Measurements from ENCODE around the gene COX8A.

The COX8A gene

GRCh38 chr11:64003807-64004589, 29.6 kb downstream of the COX8A start:
- no peak for DNase-seq (ENCODE audit: low read depth)

GRCh38 chr11:64004590-64004984, 30.2 kb downstream of the COX8A start:
- no peak for DNase-seq (ENCODE audit: low read depth)

GRCh38 chr11:64005691-64006090, 31.3 kb downstream of the COX8A start:
- no peak for DNase-seq (ENCODE audit: low read depth)

DNA sequence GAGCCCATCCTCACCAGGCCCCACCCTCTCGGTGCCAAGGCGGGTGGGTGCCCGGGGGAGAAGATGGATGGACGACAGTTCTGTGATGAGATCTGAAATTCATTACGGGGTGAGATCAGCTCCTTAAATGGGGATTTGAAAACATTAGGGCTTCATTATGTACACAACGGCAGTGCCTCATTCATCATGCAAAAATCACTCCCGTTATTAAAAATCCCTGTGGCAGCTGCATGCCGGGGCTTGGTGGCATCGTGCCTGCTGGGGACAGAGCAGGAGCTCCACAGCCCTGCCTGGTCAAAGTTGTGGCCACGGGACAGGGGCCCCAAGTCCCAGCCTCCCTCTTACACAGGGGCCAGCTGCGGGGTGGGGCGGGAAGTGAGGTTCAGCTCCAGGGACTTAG, 32.0 kb downstream of the COX8A start:
- no peak for DNase-seq (ENCODE audit: low read depth)

DNA sequence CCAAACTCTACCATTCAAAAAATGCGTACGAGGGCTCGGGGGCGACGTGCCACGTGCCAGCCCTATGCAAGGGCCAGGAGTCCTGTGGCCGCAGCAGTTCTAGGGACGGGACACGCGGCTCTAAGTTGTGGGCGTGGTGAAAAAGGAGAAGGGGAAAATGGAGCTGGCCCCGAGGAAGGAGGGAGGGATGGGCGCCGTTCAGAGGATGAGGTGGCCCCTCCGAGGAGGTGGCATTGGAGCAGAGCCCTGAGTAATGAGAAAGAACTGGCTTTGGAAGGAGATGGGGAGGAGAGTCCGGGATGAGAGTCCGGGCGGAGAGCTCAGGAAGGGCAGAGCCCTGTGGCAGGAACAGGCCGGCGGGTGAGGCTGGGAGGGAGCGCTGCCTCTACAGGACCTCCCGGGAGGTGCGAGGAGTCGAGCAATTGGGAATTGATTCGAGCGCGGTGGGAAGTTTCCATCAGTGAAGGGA, 32.8 kb downstream of the COX8A start:
- no peak for DNase-seq (ENCODE audit: low read depth)

- no peak for DNase-seq (ENCODE audit: low read depth)
These were observed 33.3 kb downstream of the COX8A start for GRCh38 chr11:64007629-64008282.

DNA sequence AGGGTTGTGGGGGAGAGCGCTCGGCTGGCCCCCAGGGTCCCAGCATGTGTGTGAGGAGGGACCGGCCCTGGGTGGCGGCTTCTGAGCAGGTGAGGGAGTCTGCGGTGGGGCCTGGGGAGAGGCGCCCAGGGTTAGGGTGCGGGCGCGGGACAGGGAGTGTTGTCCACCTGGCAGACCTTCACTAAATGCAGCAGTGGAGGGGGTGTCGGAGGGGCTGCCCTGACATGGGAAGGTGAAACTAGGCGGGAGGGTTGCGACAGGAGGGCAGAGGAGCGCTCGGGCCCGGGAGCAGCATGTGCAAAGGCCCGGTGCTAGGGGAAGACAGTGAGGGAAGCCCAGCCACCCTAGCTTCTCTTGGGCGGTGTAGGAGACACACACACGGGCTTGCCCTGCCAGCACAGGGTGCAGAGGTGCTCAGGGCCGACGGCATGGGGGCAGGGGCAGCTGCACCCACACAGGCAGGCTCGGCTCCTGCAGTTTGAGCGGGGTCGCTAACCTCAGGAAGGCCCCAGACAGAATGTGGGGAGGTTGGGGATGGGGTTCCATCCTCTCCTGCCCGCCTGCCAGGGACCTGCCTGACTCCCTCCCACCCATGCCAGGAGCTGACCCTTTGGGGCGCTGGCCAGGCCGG, 34.0 kb downstream of the COX8A start:
- DNase-seq (ENCODE audit: low read depth), result no peak

DNA sequence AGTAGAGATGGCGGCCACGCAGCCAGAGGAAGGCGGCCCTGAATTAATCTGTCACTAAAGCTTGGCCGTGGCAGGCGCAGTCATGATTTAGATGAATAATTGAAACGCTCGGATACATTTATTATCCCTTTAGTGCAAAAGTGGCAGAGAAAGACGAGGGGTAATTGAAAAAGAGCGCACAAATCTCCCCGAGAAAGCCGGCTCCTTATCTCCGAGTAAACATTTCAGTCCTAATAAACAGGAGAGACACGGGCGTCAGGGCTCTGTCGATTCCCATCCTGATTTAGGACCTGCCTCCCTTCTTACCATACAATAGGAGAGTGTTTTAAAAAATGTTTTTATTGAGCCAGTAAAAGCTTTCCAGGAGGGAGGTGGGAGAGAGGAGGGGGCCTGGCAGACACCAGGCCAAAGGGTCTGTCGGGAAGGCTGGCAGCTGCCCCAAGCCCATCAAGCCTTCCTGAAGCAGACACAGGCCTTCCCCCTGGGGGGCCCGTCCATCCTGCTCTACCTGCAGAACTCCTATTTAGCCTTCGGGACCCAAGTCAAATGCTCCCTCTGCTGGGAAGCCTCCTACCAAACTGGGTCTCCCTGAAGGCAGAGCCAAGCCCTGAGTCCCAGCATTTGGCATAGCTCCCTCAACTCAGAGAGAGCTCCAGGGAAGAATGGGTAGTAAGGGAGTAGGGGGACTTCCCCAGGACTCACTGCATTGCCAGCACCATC, 34.7 kb downstream of the COX8A start:
- DNase-seq (ENCODE audit: low read depth), result no peak

DNA sequence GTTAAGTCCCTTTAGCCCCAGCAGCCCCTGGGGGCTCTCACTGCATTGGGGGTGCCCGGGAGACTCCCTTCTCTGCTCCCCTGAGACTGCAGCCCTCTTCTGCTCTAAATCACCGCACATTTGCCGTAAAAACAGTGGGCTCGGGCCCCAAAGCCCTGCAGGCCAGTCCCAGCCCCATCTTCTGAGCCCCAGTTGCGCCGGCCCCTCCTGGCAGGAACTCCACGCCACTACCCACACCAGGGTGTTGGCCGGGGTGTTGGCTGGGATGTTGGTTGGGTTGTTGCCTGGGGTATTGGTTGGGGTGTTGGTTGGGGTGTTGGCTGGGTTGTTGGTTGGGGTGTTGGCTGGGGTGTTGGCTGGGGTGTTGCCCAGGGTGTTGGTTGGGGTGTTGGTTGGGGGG, 35.3 kb downstream of the COX8A start:
- DNase-seq (ENCODE audit: low read depth), result no peak

GRCh38 chr11:64010783-64011182, 36.4 kb downstream of the COX8A start:
- no peak for DNase-seq (ENCODE audit: low read depth)

DNA sequence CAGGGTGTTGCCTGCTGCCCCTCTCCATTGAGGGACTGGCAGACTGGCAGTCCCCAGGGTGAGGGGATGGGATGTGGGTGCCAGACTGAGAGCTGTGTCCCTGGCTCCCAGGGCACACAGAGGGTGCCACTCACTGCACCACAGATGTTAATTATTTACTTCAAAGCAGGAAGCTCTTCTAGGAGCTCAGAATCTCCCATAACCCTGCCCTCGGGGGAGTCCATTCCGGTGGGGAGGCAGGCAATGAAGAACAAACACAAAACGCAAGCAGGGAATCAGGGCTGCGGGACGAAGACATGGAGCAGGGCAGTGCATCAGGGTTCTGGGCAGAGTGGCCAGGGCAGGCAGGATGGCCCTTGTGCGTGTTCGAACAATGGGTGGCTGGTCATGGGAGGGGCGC, 37.0 kb downstream of the COX8A start:
- no peak for DNase-seq (ENCODE audit: low read depth)

DNA sequence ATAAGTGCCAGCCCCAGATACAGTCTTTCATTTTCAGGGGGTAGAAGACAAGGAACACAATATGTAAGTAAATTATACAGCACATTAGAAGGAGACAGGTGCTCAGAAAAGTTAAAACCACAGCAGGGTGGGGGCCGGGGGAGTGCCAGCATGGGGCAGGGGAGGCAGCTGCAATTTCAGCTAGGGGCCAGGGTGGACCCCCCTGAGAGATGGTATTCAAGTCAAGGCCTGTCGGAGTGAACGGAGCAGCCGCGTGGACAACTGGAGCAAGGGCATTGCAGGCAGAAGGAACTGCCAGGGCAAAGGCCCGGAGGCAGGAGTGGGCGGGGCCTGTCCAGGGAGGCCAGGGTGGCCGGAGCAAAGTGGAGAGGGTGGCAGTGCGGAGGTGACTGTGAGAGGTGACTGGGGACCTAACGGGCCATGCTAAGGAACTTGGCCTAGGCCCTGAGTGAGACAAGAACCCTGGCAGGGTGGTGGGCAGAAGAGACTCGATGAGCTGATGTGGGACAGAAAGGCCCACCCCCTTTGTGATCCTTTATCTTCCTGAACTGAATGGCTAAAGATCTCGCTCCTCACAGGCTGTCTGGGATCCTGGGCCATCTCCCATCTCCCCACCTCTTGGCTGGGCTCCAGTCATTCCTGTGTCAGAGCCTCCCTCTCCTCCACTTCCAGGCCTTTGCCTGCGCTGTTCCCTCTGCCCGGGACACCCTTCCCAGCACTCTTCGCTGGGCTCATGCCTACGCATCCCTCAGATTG, 38.9 kb downstream of the COX8A start:
- DNase-seq (ENCODE audit: low read depth), result no peak

- DNase-seq (ENCODE audit: low read depth), result no peak
These were observed 39.9 kb downstream of the COX8A start for GRCh38 chr11:64014356-64014755.

- no peak for DNase-seq (ENCODE audit: low read depth)
These were observed 41.1 kb downstream of the COX8A start for GRCh38 chr11:64015510-64015909.

- no peak for DNase-seq (ENCODE audit: low read depth)
These were observed 41.8 kb downstream of the COX8A start for GRCh38 chr11:64015935-64016845.

- no peak for DNase-seq (ENCODE audit: low read depth)
These were observed 43.5 kb downstream of the COX8A start for GRCh38 chr11:64017945-64018224.

DNA sequence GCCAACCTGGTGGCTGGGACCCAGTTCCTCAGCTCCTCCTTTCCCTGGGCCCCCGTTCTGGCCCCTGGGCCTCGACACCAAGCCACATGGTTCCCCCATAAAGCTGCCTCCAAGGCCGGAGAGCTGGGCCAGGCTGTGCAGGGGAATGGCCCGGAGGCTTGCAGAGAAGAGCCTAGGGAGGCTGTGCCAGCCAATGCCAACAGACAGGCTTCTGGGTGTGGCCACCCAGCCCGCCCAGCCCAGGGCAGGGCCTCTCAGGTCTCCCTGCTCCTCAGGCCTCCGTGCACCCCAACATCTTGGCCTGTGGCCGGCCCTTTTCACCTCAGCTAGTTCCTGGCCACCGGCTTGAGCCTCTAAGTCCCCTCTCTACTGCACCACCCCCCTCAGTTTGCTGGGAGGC, 43.9 kb downstream of the COX8A start:
- no peak for DNase-seq (ENCODE audit: low read depth)

DNA sequence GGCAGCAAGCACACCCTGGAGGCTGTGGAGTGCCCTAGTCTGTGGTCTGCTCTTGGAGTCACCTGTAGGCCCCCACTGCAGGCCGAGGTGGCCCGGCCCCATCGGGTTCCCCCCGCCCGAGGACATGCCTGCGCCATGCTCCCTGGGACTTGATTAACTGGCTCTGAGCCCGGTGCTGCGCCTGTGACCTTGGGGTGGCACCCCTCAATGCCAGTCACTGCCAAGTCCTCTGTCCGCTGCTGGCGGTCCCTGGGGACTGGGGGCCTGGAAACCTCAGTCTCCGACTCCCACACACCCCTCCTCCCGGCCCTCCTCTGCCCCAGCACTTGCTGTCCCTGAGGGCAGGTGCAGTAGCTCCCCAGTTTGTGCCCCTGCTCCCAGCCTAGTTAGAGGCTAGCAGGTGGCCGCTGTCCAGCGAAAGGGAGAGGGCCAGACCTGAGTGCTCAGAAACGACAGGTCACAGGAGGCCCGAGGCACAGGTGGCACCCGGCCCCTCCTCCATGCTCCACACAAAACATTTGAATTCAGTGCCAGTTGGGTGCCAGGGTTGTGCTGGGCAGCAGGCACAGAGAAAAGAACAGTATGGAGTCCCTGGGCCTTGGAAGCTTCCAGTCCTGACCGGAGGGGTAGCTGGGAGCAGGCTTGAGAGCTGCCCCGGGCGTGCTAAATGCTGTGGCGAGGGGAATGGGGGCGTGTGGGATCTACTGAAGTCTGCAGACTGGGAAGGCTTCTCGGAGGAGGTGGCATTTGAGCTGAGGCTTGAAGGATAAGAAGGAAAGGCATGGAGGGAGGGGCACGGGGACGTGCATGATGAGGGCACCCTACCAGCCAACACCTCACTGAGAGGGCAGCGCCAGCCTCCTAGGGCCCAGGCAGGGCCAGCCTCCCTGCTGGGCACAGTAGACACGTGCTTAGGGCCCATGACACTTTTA, 45.0 kb downstream of the COX8A start:
- DNase-seq (ENCODE audit: low read depth), result no peak

DNA sequence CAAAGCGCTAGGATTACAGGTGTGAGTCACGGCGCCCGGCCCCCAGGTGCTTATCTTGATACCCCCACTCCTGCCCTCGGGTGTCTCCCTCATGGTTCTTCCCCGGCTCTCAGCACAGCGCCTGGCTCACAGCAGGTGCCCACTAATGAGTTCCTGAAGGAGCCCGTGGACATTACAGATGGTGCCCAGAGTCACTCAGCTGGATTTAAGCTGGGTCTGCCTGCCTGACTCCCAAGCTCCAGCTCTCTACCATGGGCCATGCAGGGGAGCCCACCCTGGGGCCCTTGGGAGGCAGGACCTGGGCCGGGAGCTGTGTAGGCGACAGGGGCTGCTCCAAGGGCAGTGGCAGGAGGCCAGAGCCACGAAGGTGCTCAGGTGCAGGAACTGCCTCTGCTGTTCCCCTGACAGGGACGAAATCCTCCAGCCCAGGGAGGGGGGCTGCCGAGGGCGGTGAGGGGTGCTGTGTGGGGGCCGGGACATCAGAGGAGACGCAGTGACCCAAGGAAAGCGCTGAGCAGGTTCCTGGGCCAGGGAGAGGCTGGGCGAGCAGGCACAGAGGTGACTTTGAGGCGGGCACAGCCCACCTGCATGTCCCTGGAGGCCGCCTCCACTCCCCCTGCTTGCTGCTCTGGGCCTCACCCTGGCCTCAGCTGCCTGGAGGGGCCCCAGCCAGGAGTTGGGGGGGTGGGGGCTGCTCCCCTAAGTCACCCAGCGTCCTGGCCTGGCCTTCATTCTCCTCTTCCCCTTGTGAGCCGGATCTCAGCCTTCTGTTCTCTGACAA, 46.7 kb downstream of the COX8A start:
- DNase-seq (ENCODE audit: low read depth), result no peak
